ENCODE measurements around the gene PADI4.
A peak's percentile ranks its signal among the peaks of the same experiment; 100 is the strongest.
"Not testable (repeated sequence)": the region's sequence is repeated elsewhere in the genome, so short reads cannot be mapped to it uniquely, and the experiment has no call there.

Gene PADI4

GRCh38 chr1:17377325-17377953, 69.4 kb downstream of the PADI4 start:
- no peak for DNase-seq

- no peak for DNase-seq
These were observed 73.2 kb downstream of the PADI4 start for GRCh38 chr1:17381161-17381560.

GRCh38 chr1:17392199-17392740, 84.3 kb downstream of the PADI4 start:
- no peak for DNase-seq

GRCh38 chr1:17393230-17393629, 85.2 kb downstream of the PADI4 start:
- DNase-seq = no peak

GRCh38 chr1:17397910-17398695, 90.1 kb downstream of the PADI4 start:
- no peak for DNase-seq

GRCh38 chr1:17400725-17401341, 92.8 kb downstream of the PADI4 start:
- no peak for DNase-seq

GRCh38 chr1:17401841-17402240, 93.8 kb downstream of the PADI4 start:
- no peak for DNase-seq

DNA sequence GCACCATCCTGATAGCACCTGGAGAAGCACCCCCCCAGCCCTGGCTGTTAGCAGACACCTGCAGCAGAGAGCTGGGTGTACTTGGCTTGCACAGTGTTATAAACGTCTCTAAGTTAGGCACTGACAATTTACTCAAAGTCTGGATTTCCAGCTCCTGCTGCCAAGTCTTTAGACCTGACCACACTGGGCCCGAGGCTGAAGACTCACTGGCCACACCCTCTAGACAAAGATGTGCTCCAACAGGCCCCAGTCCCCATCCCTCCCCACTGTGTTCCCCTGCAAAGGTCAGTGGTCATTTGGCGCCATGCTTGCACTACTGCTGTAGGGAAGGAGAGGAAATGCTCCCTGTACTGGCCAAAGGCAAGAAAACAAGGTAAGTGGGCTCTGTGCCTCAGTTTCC, 95.1 kb downstream of the PADI4 start:
- no peak for DNase-seq

DNA sequence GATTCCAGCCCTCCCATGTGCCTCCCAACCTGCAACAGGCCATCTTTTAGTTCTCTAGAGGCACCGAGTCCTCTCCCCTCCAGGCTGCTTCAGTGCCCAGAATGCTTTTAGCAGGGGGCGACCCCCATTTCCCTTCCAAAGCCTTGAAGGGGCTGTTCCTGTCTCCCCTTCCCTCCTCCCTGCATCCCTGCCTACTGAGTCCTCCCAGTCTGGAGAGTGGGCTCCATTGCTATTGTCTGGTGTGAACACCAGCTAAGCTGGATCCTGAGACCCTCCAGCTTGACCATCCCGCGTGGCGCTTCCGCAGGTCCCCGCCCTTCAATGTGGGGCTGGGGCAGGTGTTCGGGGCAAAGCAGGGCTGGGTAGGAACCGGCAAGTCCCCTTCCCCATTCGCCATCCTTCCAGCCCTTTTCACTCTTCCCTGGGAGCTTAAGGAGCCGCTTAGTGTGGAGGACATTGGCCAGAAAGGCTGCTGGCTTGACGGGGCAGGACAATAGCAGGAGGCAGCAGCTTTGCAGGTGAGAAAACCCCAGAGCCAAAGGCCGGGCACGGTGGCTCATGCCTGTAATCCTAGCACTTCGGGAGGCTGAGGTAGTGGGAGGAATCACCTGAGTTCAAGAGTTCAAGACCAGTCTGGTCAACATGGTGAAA, 96.2 kb downstream of the PADI4 start:
- no peak for DNase-seq

DNA sequence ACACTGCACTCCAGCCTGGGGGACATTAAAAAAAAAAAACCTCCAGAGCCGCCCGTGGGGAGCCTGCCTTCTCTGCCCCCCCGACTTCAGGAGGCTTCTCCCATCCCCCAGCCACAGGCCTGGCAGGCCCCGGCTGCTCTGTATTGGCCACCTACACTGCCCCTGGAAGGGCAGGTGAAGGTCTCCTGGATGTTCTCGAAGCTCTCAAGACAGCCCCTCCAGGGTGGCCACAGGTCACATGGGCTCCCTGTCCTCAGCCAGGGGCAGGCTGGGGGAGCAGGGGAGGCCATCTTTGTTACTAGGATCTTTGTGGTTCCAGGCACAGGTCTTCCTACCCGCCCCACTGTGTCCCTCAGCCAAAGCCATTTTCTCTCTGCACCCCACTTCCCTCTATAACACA, 96.8 kb downstream of the PADI4 start:
- no peak for DNase-seq

- DNase-seq = peak in 44 of 56 donors; percentile 5 to 72 (median 24)
These were observed 98.1 kb downstream of the PADI4 start for GRCh38 chr1:17405898-17406759.

DNA sequence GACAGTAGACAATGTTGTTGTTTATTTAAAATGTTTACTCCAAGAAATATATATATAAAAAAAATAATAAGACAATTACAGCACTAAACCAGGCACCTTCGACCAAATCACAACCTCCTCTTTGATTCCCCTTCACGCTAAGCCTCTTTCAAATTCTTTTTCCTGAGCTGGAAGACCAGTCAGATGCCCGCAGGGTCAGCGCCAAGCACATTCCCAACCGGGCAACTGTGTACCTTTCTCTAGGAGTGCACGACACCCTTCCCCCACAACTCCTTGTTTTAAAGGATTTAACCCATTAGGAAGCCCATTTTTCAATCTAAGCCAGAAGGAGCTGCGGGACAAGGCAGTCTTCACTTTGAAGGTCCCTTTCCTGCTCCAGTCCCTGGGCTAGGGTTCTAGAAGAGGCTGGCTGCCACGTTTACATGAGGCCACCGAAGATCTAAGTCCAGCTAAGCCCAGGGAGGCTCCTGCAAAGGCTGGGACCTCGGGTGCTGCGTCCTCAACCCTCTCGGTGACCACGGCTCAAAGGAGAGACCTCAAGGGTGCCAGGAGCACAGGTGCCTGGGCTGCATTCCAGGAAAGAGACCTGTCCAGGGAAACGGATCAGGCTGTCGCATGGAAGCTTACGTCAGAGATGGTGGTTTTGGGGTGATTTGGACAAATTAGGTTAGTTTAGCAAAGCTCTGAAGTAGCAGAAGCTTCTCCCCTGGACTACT, 98.9 kb downstream of the PADI4 start:
- DNase-seq = not testable (repeated sequence)

DNA sequence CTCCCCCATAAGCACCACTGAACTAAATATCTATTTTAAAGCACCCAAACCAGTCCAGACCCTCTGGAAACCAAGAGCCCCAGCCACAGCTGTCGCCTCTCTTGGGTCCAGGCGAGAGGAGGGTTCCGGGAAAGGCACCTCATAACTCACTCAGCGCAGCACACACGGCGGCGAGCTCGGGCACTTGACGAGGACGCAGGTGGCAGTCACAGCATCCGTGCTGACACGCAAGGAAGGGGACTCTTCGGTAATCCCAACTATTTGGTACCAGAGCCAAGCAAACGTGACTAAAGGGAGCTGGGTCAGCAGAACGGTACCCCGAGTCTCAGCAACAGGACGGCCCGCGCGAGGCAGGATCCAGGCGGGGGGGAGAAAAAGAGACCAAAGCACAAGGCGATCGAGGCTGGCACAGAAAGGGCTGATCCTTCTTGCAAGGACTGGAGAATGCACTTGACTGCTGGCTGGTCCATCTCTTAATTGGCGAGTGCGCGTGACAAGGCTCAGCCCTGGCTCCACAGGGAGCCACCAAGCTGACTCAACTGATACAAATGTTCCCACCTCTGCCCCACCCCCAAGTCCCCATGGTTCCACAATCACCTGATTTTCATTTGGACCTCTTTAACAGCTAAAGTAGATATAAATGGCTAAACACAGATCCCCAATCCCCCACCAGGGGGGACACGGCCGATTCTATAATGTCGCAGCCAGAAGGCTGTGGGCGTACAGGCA, 100.0 kb downstream of the PADI4 start:
- DNase-seq = not testable (repeated sequence)

- DNase-seq = no peak
These were observed 101.4 kb downstream of the PADI4 start for GRCh38 chr1:17409391-17409811.

DNA sequence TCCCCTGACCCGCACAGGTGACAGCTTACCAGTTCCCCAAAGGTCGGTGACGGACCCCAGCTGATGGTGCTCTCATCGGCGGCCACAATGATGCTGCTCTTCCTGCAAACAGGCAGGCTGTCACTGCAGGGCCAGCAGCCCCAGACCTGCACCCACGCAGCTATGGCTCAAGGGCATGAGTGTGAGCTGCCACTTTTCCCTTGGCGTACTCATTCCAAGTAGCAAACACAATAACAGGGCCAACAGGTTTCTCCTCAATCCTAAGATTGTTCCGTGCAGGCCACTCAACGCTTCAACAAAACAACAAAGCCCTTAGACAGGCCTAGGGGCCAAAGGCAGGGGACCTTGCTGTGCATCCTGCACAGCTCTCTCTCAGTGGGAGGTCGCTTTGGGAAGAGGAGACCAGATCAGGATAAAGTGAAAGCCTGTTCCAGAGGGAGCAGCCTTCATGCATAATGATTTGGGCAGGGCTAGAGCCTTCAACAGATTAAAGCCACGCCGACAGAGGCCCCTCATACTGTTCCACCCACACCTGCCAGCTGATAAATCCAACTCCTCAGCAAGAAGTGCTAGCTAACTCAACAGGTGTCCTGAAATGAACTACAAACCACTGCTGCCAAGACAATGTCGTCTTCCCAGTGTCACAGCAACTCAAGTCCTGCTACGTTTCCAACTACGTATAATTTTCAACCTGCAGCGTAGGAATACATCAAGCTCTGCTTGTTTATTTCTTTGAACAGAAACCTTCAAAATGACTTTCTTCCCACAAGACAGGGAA, 104.3 kb downstream of the PADI4 start:
- no peak for DNase-seq
